H1 (cell line): ENCODE results near the gene POLA1.

Source experiments
- BRCA1 ChIP-seq: IDR thresholded peaks from 2 replicates; pipeline ENCODE4 v1.6.1; 2012; ENCODE audit warnings: low read depth, low read length, improper control_type of control experiment
- CEBPB ChIP-seq: IDR thresholded peaks from 2 replicates; pipeline ENCODE4 v1.6.1; 2012; ENCODE audit warnings: low read depth, low read length
- CREB1 ChIP-seq: IDR thresholded peaks from 2 replicates; pipeline ENCODE4 v1.6.1; 2012; ENCODE audit warnings: inconsistent platforms
- EP300 ChIP-seq, 2 experiments: IDR thresholded peaks; 1 replicate in 1 of 2; 2 replicates in 1 of 2; pipeline ENCODE4 v1.6.1; 2011 to 2012; ENCODE audit warnings: low read depth in 2 of 2, low read length in 2 of 2, mild to moderate bottlenecking in 2 of 2, borderline replicate concordance in 1 of 2, inconsistent platforms in 1 of 2, moderate library complexity in 1 of 2
- JUND ChIP-seq: IDR thresholded peaks from 2 replicates; pipeline ENCODE4 v1.6.1; 2011; ENCODE audit warnings: mild to moderate bottlenecking, improper control_type of control experiment, low read length
- SIN3A ChIP-seq, 2 experiments: IDR thresholded peaks in 1 of 2; conservative IDR thresholded peaks in 1 of 2; 2 replicates each; pipeline ENCODE4 v1.6.1; 2011 to 2012; ENCODE audit warnings: low read length in 2 of 2, improper control_type of control experiment in 1 of 2, low read depth in 1 of 2, mild to moderate bottlenecking in 1 of 2
- TAF1 ChIP-seq: IDR thresholded peaks from 2 replicates; pipeline ENCODE4 v1.6.1; 2011; ENCODE audit warnings: mild to moderate bottlenecking, low read depth, low read length
- USF2 ChIP-seq: IDR thresholded peaks from 2 replicates; pipeline ENCODE4 v1.6.1; 2011; ENCODE audit warnings: low read length, improper control_type of control experiment
- TF ChIP-seq, protein P1 (sequence below), 3 experiments: IDR thresholded peaks; 1 replicate in 2 of 3; 2 replicates in 1 of 3; pipeline versions ENCODE4 v1.5.1 to v1.6.1; 2011; ENCODE audit warnings: low read length in 3 of 3, mild to moderate bottlenecking in 3 of 3, inconsistent platforms in 2 of 3, low read depth in 1 of 3, moderate library complexity in 1 of 3; ENCODE audit not compliant: insufficient read depth in 1 of 3; ENCODE audit errors: control extremely low read depth in 1 of 3

DNA sequence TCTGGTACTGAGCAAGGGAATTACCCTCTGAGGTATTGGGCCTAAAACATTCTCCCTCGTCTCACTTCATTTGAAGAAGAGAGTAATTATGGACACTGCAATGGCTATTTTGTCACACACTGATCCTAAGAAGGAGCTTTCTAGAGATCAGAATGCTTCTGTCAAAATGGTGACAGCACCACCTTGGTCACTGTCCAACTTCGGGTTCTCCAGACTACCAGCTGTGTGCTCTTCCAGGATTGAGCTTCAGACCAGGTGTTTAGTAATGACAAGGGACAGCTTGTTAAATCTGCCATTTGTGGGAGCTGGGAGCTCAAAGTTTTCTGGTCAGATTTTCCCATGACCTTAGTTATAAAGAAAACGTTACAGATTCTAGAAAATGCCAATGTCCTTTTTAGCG, 105.4 kb downstream of the POLA1 start:
- TF ChIP-seq, protein P1, sequence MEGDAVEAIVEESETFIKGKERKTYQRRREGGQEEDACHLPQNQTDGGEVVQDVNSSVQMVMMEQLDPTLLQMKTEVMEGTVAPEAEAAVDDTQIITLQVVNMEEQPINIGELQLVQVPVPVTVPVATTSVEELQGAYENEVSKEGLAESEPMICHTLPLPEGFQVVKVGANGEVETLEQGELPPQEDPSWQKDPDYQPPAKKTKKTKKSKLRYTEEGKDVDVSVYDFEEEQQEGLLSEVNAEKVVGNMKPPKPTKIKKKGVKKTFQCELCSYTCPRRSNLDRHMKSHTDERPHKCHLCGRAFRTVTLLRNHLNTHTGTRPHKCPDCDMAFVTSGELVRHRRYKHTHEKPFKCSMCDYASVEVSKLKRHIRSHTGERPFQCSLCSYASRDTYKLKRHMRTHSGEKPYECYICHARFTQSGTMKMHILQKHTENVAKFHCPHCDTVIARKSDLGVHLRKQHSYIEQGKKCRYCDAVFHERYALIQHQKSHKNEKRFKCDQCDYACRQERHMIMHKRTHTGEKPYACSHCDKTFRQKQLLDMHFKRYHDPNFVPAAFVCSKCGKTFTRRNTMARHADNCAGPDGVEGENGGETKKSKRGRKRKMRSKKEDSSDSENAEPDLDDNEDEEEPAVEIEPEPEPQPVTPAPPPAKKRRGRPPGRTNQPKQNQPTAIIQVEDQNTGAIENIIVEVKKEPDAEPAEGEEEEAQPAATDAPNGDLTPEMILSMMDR (IDR thresholded peaks at IDR 0.05; ENCODE audit: control extremely low read depth in 1 of 3, insufficient read depth in 1 of 3, low read depth in 1 of 3, low read length in 3 of 3), result no peak
- TF ChIP-seq CEBPB, result no peak
- TF ChIP-seq SIN3A (conservative IDR thresholded peaks at IDR 0.05 in 1 of 2, IDR thresholded peaks at IDR 0.05 in 1 of 2; ENCODE audit: low read depth in 1 of 2, low read length in 2 of 2), result no peak
- no peak for TF ChIP-seq EP300 (IDR thresholded peaks at IDR 0.05; ENCODE audit: borderline replicate concordance in 1 of 2, low read depth in 2 of 2, low read length in 2 of 2)
- no peak for TF ChIP-seq CREB1
- TF ChIP-seq BRCA1, result no peak
- no peak for TF ChIP-seq TAF1
- no peak for TF ChIP-seq JUND
- TF ChIP-seq USF2, result no peak
